ENCODE measurements around the gene DOK6.

DOK6 gene

GRCh38 chr18:69736730-69737129 lies 336.0 kb downstream of the DOK6 start:
- POLR2A ChIA-PET = no interaction called here
- Histone ChIP-seq H3K36me3 (ENCODE audit: control insufficient read depth in 4 of 4, insufficient read depth in 4 of 4, low read length in 3 of 4) (peaks cover 0 to 5% (median 0%) of the 10 kb centered on the region in 4 experiments), H3K4me3 (ENCODE audit: control insufficient read depth in 1 of 7, extremely low read depth in 1 of 7, insufficient read depth in 4 of 7, low read depth in 2 of 7, low read length in 6 of 7) (no peak overlapping the region), H3K9me3 (ENCODE audit: control extremely low read depth in 1 of 5, control insufficient read depth in 4 of 5, insufficient read depth in 2 of 5, low read depth in 1 of 5, low read length in 4 of 5) (peaks cover 0 to 2% (median 0%) of the 10 kb centered on the region in 5 experiments), H3K27ac (ENCODE audit: insufficient read depth in 1 of 2, low read depth in 1 of 2, low read length in 2 of 2, poor library complexity in 1 of 2, severe bottlenecking in 2 of 2) (no peak overlapping the region), H3K4me1 (ENCODE audit: control extremely low read depth in 1 of 4, control insufficient read depth in 4 of 4, insufficient read depth in 4 of 4, low read length in 3 of 4) (no peaks in the 10 kb centered on the region), H3K27me3 (replicated peaks in 2 of 5; ENCODE audit: control insufficient read depth in 4 of 5, insufficient read depth in 5 of 5, low read length in 4 of 5) (no peaks in the 10 kb centered on the region)
- DNase-seq = no peak
- WGBS (ENCODE audit: insufficient coverage) = no CpG with 5 or more reads among the region's 2 CpGs
- CTCF ChIA-PET = no interaction called here

GRCh38 chr18:69737851-69738250 lies 337.2 kb downstream of the DOK6 start:
- no peaks in the 10 kb centered on the region for H3K27me3 ChIP-seq (replicated peaks in 2 of 5; ENCODE audit: control insufficient read depth in 4 of 5, insufficient read depth in 5 of 5, low read length in 4 of 5)
- H3K27ac ChIP-seq (ENCODE audit: insufficient read depth in 1 of 2, low read depth in 1 of 2, low read length in 2 of 2, poor library complexity in 1 of 2, severe bottlenecking in 2 of 2) = no peak overlapping the region
- no peaks in the 10 kb centered on the region for H3K4me1 ChIP-seq (ENCODE audit: control extremely low read depth in 1 of 4, control insufficient read depth in 4 of 4, insufficient read depth in 4 of 4, low read length in 3 of 4)
- DNase-seq = no peak
- peaks cover 0 to 2% (median 0%) of the 10 kb centered on the region in 5 experiments for H3K9me3 ChIP-seq (ENCODE audit: control extremely low read depth in 1 of 5, control insufficient read depth in 4 of 5, insufficient read depth in 2 of 5, low read depth in 1 of 5, low read length in 4 of 5)
- POLR2A ChIA-PET = no interaction called here
- H3K4me3 ChIP-seq (ENCODE audit: control insufficient read depth in 1 of 7, extremely low read depth in 1 of 7, insufficient read depth in 4 of 7, low read depth in 2 of 7, low read length in 6 of 7) = no peak overlapping the region
- CTCF ChIA-PET = no interaction called here
- no CpG with 5 or more reads among the region's 3 CpGs for whole genome bisulfite sequencing (ENCODE audit: insufficient coverage)
- peaks cover 0 to 5% (median 0%) of the 10 kb centered on the region in 4 experiments for H3K36me3 ChIP-seq (ENCODE audit: control insufficient read depth in 4 of 4, insufficient read depth in 4 of 4, low read length in 3 of 4)

GRCh38 chr18:69747388-69747787 lies 346.7 kb downstream of the DOK6 start:
- no peak for DNase-seq
- CTCF ChIA-PET = no interaction called here
- Histone ChIP-seq H3K4me3 (ENCODE audit: control insufficient read depth in 1 of 7, extremely low read depth in 1 of 7, insufficient read depth in 4 of 7, low read depth in 2 of 7, low read length in 6 of 7) (no peak overlapping the region), H3K4me1 (ENCODE audit: control extremely low read depth in 1 of 4, control insufficient read depth in 4 of 4, insufficient read depth in 4 of 4, low read length in 3 of 4) (no peaks in the 10 kb centered on the region), H3K27ac (ENCODE audit: insufficient read depth in 1 of 2, low read depth in 1 of 2, low read length in 2 of 2, poor library complexity in 1 of 2, severe bottlenecking in 2 of 2) (no peak overlapping the region), H3K36me3 (ENCODE audit: control insufficient read depth in 4 of 4, insufficient read depth in 4 of 4, low read length in 3 of 4) (no peaks in the 10 kb centered on the region), H3K27me3 (replicated peaks in 2 of 5; ENCODE audit: control insufficient read depth in 4 of 5, insufficient read depth in 5 of 5, low read length in 4 of 5) (no peaks in the 10 kb centered on the region), H3K9me3 (ENCODE audit: control extremely low read depth in 1 of 5, control insufficient read depth in 4 of 5, insufficient read depth in 2 of 5, low read depth in 1 of 5, low read length in 4 of 5) (peaks cover 0 to 2% (median 0%) of the 10 kb centered on the region in 5 experiments)
- no CpG with 5 or more reads among the region's 2 CpGs for WGBS (ENCODE audit: insufficient coverage)
- POLR2A ChIA-PET = no interaction called here

GRCh38 chr18:69752737-69753380 lies 352.2 kb downstream of the DOK6 start:
- Histone ChIP-seq H3K27ac (ENCODE audit: insufficient read depth in 1 of 2, low read depth in 1 of 2, low read length in 2 of 2, poor library complexity in 1 of 2, severe bottlenecking in 2 of 2) (no peak overlapping the region), H3K36me3 (ENCODE audit: control insufficient read depth in 4 of 4, insufficient read depth in 4 of 4, low read length in 3 of 4) (no peaks in the 10 kb centered on the region), H3K27me3 (replicated peaks in 2 of 5; ENCODE audit: control insufficient read depth in 4 of 5, insufficient read depth in 5 of 5, low read length in 4 of 5) (peaks cover 0 to 3% (median 0%) of the 10 kb centered on the region in 5 experiments), H3K4me1 (ENCODE audit: control extremely low read depth in 1 of 4, control insufficient read depth in 4 of 4, insufficient read depth in 4 of 4, low read length in 3 of 4) (no peaks in the 10 kb centered on the region), H3K4me3 (ENCODE audit: control insufficient read depth in 1 of 7, extremely low read depth in 1 of 7, insufficient read depth in 4 of 7, low read depth in 2 of 7, low read length in 6 of 7) (no peak overlapping the region), H3K9me3 (ENCODE audit: control extremely low read depth in 1 of 5, control insufficient read depth in 4 of 5, insufficient read depth in 2 of 5, low read depth in 1 of 5, low read length in 4 of 5) (peaks cover 0 to 2% (median 0%) of the 10 kb centered on the region in 5 experiments)
- ChIA-PET CTCF (no interaction called here), POLR2A (no interaction called here)
- WGBS (ENCODE audit: insufficient coverage) = 100% methylated on average over 1 of the region's 3 CpGs
- DNase-seq = no peak

GRCh38 chr18:69754108-69754507 lies 353.4 kb downstream of the DOK6 start:
- ChIA-PET POLR2A (no interaction called here), CTCF (no interaction called here)
- Histone ChIP-seq H3K9me3 (ENCODE audit: control extremely low read depth in 1 of 5, control insufficient read depth in 4 of 5, insufficient read depth in 2 of 5, low read depth in 1 of 5, low read length in 4 of 5) (peaks cover 0 to 2% (median 0%) of the 10 kb centered on the region in 5 experiments), H3K4me3 (ENCODE audit: control insufficient read depth in 1 of 7, extremely low read depth in 1 of 7, insufficient read depth in 4 of 7, low read depth in 2 of 7, low read length in 6 of 7) (no peak overlapping the region), H3K27me3 (replicated peaks in 2 of 5; ENCODE audit: control insufficient read depth in 4 of 5, insufficient read depth in 5 of 5, low read length in 4 of 5) (peaks cover 0 to 3% (median 0%) of the 10 kb centered on the region in 5 experiments), H3K4me1 (ENCODE audit: control extremely low read depth in 1 of 4, control insufficient read depth in 4 of 4, insufficient read depth in 4 of 4, low read length in 3 of 4) (no peaks in the 10 kb centered on the region), H3K36me3 (ENCODE audit: control insufficient read depth in 4 of 4, insufficient read depth in 4 of 4, low read length in 3 of 4) (no peaks in the 10 kb centered on the region), H3K27ac (ENCODE audit: insufficient read depth in 1 of 2, low read depth in 1 of 2, low read length in 2 of 2, poor library complexity in 1 of 2, severe bottlenecking in 2 of 2) (no peak overlapping the region)
- no peak for DNase-seq
- WGBS (ENCODE audit: insufficient coverage) = 100% methylated on average over 3 of the region's 3 CpGs

- no peaks in the 10 kb centered on the region for H3K36me3 ChIP-seq (ENCODE audit: control insufficient read depth in 4 of 4, insufficient read depth in 4 of 4, low read length in 3 of 4)
- H3K4me3 ChIP-seq (ENCODE audit: control insufficient read depth in 1 of 7, extremely low read depth in 1 of 7, insufficient read depth in 4 of 7, low read depth in 2 of 7, low read length in 6 of 7) = no peak overlapping the region
- peaks cover 0 to 2% (median 0%) of the 10 kb centered on the region in 5 experiments for H3K9me3 ChIP-seq (ENCODE audit: control extremely low read depth in 1 of 5, control insufficient read depth in 4 of 5, insufficient read depth in 2 of 5, low read depth in 1 of 5, low read length in 4 of 5)
- DNase-seq = no peak
- ChIA-PET POLR2A (no interaction called here), CTCF (no interaction called here)
- no CpG with 5 or more reads among the region's 2 CpGs for WGBS (ENCODE audit: insufficient coverage)
- H3K27ac ChIP-seq (ENCODE audit: insufficient read depth in 1 of 2, low read depth in 1 of 2, low read length in 2 of 2, poor library complexity in 1 of 2, severe bottlenecking in 2 of 2) = no peak overlapping the region
- no peaks in the 10 kb centered on the region for H3K4me1 ChIP-seq (ENCODE audit: control extremely low read depth in 1 of 4, control insufficient read depth in 4 of 4, insufficient read depth in 4 of 4, low read length in 3 of 4)
- H3K27me3 ChIP-seq (replicated peaks in 2 of 5; ENCODE audit: control insufficient read depth in 4 of 5, insufficient read depth in 5 of 5, low read length in 4 of 5) = peaks cover 0 to 3% (median 0%) of the 10 kb centered on the region in 5 experiments
These were observed 354.4 kb downstream of the DOK6 start for GRCh38 chr18:69755041-69755440.

GRCh38 chr18:69755856-69756496 lies 355.3 kb downstream of the DOK6 start:
- no peak for DNase-seq
- 93% methylated on average over 3 of the region's 6 CpGs for WGBS (ENCODE audit: insufficient coverage)
- Histone ChIP-seq H3K4me1 (ENCODE audit: control extremely low read depth in 1 of 4, control insufficient read depth in 4 of 4, insufficient read depth in 4 of 4, low read length in 3 of 4) (no peaks in the 10 kb centered on the region), H3K4me3 (ENCODE audit: control insufficient read depth in 1 of 7, extremely low read depth in 1 of 7, insufficient read depth in 4 of 7, low read depth in 2 of 7, low read length in 6 of 7) (no peak overlapping the region), H3K27me3 (replicated peaks in 2 of 5; ENCODE audit: control insufficient read depth in 4 of 5, insufficient read depth in 5 of 5, low read length in 4 of 5) (peaks cover 0 to 3% (median 0%) of the 10 kb centered on the region in 5 experiments), H3K36me3 (ENCODE audit: control insufficient read depth in 4 of 4, insufficient read depth in 4 of 4, low read length in 3 of 4) (no peaks in the 10 kb centered on the region), H3K9me3 (ENCODE audit: control extremely low read depth in 1 of 5, control insufficient read depth in 4 of 5, insufficient read depth in 2 of 5, low read depth in 1 of 5, low read length in 4 of 5) (no peaks in the 10 kb centered on the region), H3K27ac (ENCODE audit: insufficient read depth in 1 of 2, low read depth in 1 of 2, low read length in 2 of 2, poor library complexity in 1 of 2, severe bottlenecking in 2 of 2) (no peak overlapping the region)
- ChIA-PET POLR2A (no interaction called here), CTCF (no interaction called here)

All from common myeloid progenitor, CD34-positive (primary cell).